ENCODE data around the gene DAND5. TPM values are rescaled to one million over a fixed set of nuclear protein-coding genes. Genes with fewer than 3 reads are reported as not detected.

DAND5 gene
- total and polyA plus RNA-seq, 9 donors: 0.04 to 0.23 (median 0.15) TPM; not detected in 2

Other genes with a start within 250 kb of the DAND5 start
- gene TNPO2, start 245.6 kb upstream of the DAND5 start, total RNA-seq: 19.6 TPM
- gene TNPO2, start 245.6 kb upstream of the DAND5 start, polyA plus RNA-seq (ENCODE audit: insufficient read depth in 1 of 8, insufficient read length in 8 of 8, low replicate concordance in 1 of 8): 10 to 100 TPM; 45.9 to 68.6 (median 56.5) TPM
- gene TRIR, start 234.9 kb upstream of the DAND5 start, total RNA-seq: 208 TPM
- 100 to 1,000 TPM; 188 to 237 (median 203) TPM for gene TRIR, start 234.9 kb upstream of the DAND5 start, polyA plus RNA-seq (ENCODE audit: insufficient read depth in 1 of 8, insufficient read length in 8 of 8, low replicate concordance in 1 of 8)
- 37.6 TPM for gene GET3, start 232.1 kb upstream of the DAND5 start, total RNA-seq
- gene GET3, start 232.1 kb upstream of the DAND5 start, polyA plus RNA-seq (ENCODE audit: insufficient read depth in 1 of 8, insufficient read length in 8 of 8, low replicate concordance in 1 of 8): 10 to 100 TPM; 42.8 to 58.7 (median 51.6) TPM
- not detected for gene BEST2, start 217.8 kb upstream of the DAND5 start, total RNA-seq
- gene BEST2, start 217.8 kb upstream of the DAND5 start, polyA plus RNA-seq (ENCODE audit: insufficient read depth in 1 of 8, insufficient read length in 8 of 8, low replicate concordance in 1 of 8): under 1 TPM in 2 of 8 donors, not detected in 6; 0.13 to 0.16 TPM
- 19.1 TPM for gene HOOK2, start 194.0 kb upstream of the DAND5 start, total RNA-seq
- 10 to 100 TPM; 13.1 to 40.8 (median 24.0) TPM for gene HOOK2, start 194.0 kb upstream of the DAND5 start, polyA plus RNA-seq (ENCODE audit: insufficient read depth in 1 of 8, insufficient read length in 8 of 8, low replicate concordance in 1 of 8)
- gene JUNB, start 178.1 kb upstream of the DAND5 start, total RNA-seq: 39.1 TPM
- 100 to 1,000 TPM in 1 of 8 donors, 10 to 100 TPM in 7; 17.8 to 157 (median 66.9) TPM for gene JUNB, start 178.1 kb upstream of the DAND5 start, polyA plus RNA-seq (ENCODE audit: insufficient read depth in 1 of 8, insufficient read length in 8 of 8, low replicate concordance in 1 of 8)
- gene PRDX2, start 167.8 kb upstream of the DAND5 start, total RNA-seq: 191 TPM
- 100 to 1,000 TPM; 143 to 189 (median 171) TPM for gene PRDX2, start 167.8 kb upstream of the DAND5 start, polyA plus RNA-seq (ENCODE audit: insufficient read depth in 1 of 8, insufficient read length in 8 of 8, low replicate concordance in 1 of 8)
- 5.1 TPM for gene THSD8, start 167.5 kb upstream of the DAND5 start, total RNA-seq
- 1 to 10 TPM in 7 of 8 donors, under 1 TPM in 1; 0.84 to 4.8 (median 2.9) TPM for gene THSD8, start 167.5 kb upstream of the DAND5 start, polyA plus RNA-seq (ENCODE audit: insufficient read depth in 1 of 8, insufficient read length in 8 of 8, low replicate concordance in 1 of 8)
- 12.6 TPM for gene RNASEH2A, start 163.0 kb upstream of the DAND5 start, total RNA-seq
- 10 to 100 TPM; 19.4 to 31.5 (median 23.3) TPM for gene RNASEH2A, start 163.0 kb upstream of the DAND5 start, polyA plus RNA-seq (ENCODE audit: insufficient read depth in 1 of 8, insufficient read length in 8 of 8, low replicate concordance in 1 of 8)
- not detected for gene RTBDN, start 135.0 kb upstream of the DAND5 start, total RNA-seq
- under 1 TPM in 2 of 8 donors, not detected in 6; 0.06 to 0.24 TPM for gene RTBDN, start 135.0 kb upstream of the DAND5 start, polyA plus RNA-seq (ENCODE audit: insufficient read depth in 1 of 8, insufficient read length in 8 of 8, low replicate concordance in 1 of 8)
- gene MAST1, start 131.1 kb upstream of the DAND5 start, total RNA-seq: 0.09 TPM
- under 1 TPM; 0.23 to 0.90 (median 0.61) TPM for gene MAST1, start 131.1 kb upstream of the DAND5 start, polyA plus RNA-seq (ENCODE audit: insufficient read depth in 1 of 8, insufficient read length in 8 of 8, low replicate concordance in 1 of 8)
- gene DNASE2, start 88.1 kb upstream of the DAND5 start, total RNA-seq: 7.7 TPM
- 10 to 100 TPM in 5 of 8 donors, 1 to 10 TPM in 3; 5.7 to 12.3 (median 10.1) TPM for gene DNASE2, start 88.1 kb upstream of the DAND5 start, polyA plus RNA-seq (ENCODE audit: insufficient read depth in 1 of 8, insufficient read length in 8 of 8, low replicate concordance in 1 of 8)
- 0.31 TPM for gene KLF1, start 82.4 kb upstream of the DAND5 start, total RNA-seq
- gene KLF1, start 82.4 kb upstream of the DAND5 start, polyA plus RNA-seq (ENCODE audit: insufficient read depth in 1 of 8, insufficient read length in 8 of 8, low replicate concordance in 1 of 8): 1 to 10 TPM in 4 of 8 donors, under 1 TPM in 4; 0.32 to 1.5 (median 1.0) TPM
- 16.8 TPM for gene GCDH, start 78.4 kb upstream of the DAND5 start, total RNA-seq
- gene GCDH, start 78.4 kb upstream of the DAND5 start, polyA plus RNA-seq (ENCODE audit: insufficient read depth in 1 of 8, insufficient read length in 8 of 8, low replicate concordance in 1 of 8): 10 to 100 TPM; 20.2 to 43.3 (median 29.3) TPM
- 0.40 TPM for gene SYCE2, start 50.3 kb upstream of the DAND5 start, total RNA-seq
- gene SYCE2, start 50.3 kb upstream of the DAND5 start, polyA plus RNA-seq (ENCODE audit: insufficient read depth in 1 of 8, insufficient read length in 8 of 8, low replicate concordance in 1 of 8): 1 to 10 TPM; 1.5 to 3.4 (median 2.5) TPM
- 32.5 TPM for gene FARSA, start 35.9 kb upstream of the DAND5 start, total RNA-seq
- 10 to 100 TPM; 38.1 to 48.8 (median 44.7) TPM for gene FARSA, start 35.9 kb upstream of the DAND5 start, polyA plus RNA-seq (ENCODE audit: insufficient read depth in 1 of 8, insufficient read length in 8 of 8, low replicate concordance in 1 of 8)
- 401 TPM for gene CALR, start 31.0 kb upstream of the DAND5 start, total RNA-seq
- gene CALR, start 31.0 kb upstream of the DAND5 start, polyA plus RNA-seq (ENCODE audit: insufficient read depth in 1 of 8, insufficient read length in 8 of 8, low replicate concordance in 1 of 8): 100 to 1,000 TPM; 380 to 643 (median 446) TPM
- 92.7 TPM for gene RAD23A, start 23.7 kb upstream of the DAND5 start, total RNA-seq
- 100 to 1,000 TPM in 7 of 8 donors, 10 to 100 TPM in 1; 98.5 to 136 (median 125) TPM for gene RAD23A, start 23.7 kb upstream of the DAND5 start, polyA plus RNA-seq (ENCODE audit: insufficient read depth in 1 of 8, insufficient read length in 8 of 8, low replicate concordance in 1 of 8)
- gene GADD45GIP1, start 12.4 kb upstream of the DAND5 start, total RNA-seq: 24.4 TPM
- gene GADD45GIP1, start 12.4 kb upstream of the DAND5 start, polyA plus RNA-seq (ENCODE audit: insufficient read depth in 1 of 8, insufficient read length in 8 of 8, low replicate concordance in 1 of 8): 10 to 100 TPM; 40.2 to 63.6 (median 49.2) TPM
- gene NFIX, start 25.9 kb downstream of the DAND5 start, total RNA-seq: 38.1 TPM
- gene NFIX, start 25.9 kb downstream of the DAND5 start, polyA plus RNA-seq (ENCODE audit: insufficient read depth in 1 of 8, insufficient read length in 8 of 8, low replicate concordance in 1 of 8): 100 to 1,000 TPM in 6 of 8 donors, 10 to 100 TPM in 2; 82.6 to 140 (median 113) TPM
- gene LYL1, start 133.3 kb downstream of the DAND5 start, total RNA-seq: 5.0 TPM
- 1 to 10 TPM; 3.7 to 6.7 (median 5.7) TPM for gene LYL1, start 133.3 kb downstream of the DAND5 start, polyA plus RNA-seq (ENCODE audit: insufficient read depth in 1 of 8, insufficient read length in 8 of 8, low replicate concordance in 1 of 8)
- 20.0 TPM for gene TRMT1, start 147.2 kb downstream of the DAND5 start, total RNA-seq
- 10 to 100 TPM; 22.1 to 31.5 (median 27.4) TPM for gene TRMT1, start 147.2 kb downstream of the DAND5 start, polyA plus RNA-seq (ENCODE audit: insufficient read depth in 1 of 8, insufficient read length in 8 of 8, low replicate concordance in 1 of 8)
- gene NACC1, start 148.7 kb downstream of the DAND5 start, total RNA-seq: 12.9 TPM
- gene NACC1, start 148.7 kb downstream of the DAND5 start, polyA plus RNA-seq (ENCODE audit: insufficient read depth in 1 of 8, insufficient read length in 8 of 8, low replicate concordance in 1 of 8): 10 to 100 TPM; 16.6 to 23.4 (median 19.9) TPM
- gene STX10, start 180.8 kb downstream of the DAND5 start, total RNA-seq: 33.6 TPM
- 10 to 100 TPM; 38.0 to 54.5 (median 47.8) TPM for gene STX10, start 180.8 kb downstream of the DAND5 start, polyA plus RNA-seq (ENCODE audit: insufficient read depth in 1 of 8, insufficient read length in 8 of 8, low replicate concordance in 1 of 8)
- 18.2 TPM for gene IER2, start 180.8 kb downstream of the DAND5 start, total RNA-seq
- 100 to 1,000 TPM in 2 of 8 donors, 10 to 100 TPM in 6; 38.7 to 161 (median 93.3) TPM for gene IER2, start 180.8 kb downstream of the DAND5 start, polyA plus RNA-seq (ENCODE audit: insufficient read depth in 1 of 8, insufficient read length in 8 of 8, low replicate concordance in 1 of 8)